ENCODE results near the gene TACR2.

- TF ChIP-seq CTCF (IDR thresholded peaks at IDR 0.05) (no peak), POLR2A (IDR thresholded peaks at IDR 0.05) (no peak)
These were observed 47.2 kb upstream of the TACR2 start for GRCh38 chr10:69463886-69464285.

All from right lobe of liver (tissue), 4 donors.